K562 (cell line): Measurements from ENCODE around the gene SKOR1. TPM values are rescaled to one million over a fixed set of nuclear protein-coding genes. Genes with fewer than 3 reads are reported as not detected.

ENCODE experiments used
- ATAC-seq: fragments of 200-7000 bp; cut with Tn5 transposase; 3 replicates; pipeline ENCODE4 v1.9.1; 2020; ENCODE audit warnings: moderate library complexity
- BruUV-seq: library from RNA; stranded (reverse); fragments of 400-500 nt; replicated peaks from 2 replicates; lab custom pipeline; 2021; lab: Mats Ljungman, UMichigan
- CTCF ChIA-PET: fragments of 300-600 bp; formaldehyde crosslinking; extraction: SDS; loops from one replicate; lab custom pipeline; 2021; ENCODE audit warnings: low intra/inter-chr PET ratio; lab: Yijun Ruan, JAX
- POLR2A ChIA-PET: fragments of 300-600, 350-650 bp; sonication (Branson Sonifier 250); formaldehyde crosslinking; extraction: SDS; loops from one replicate; lab custom pipeline; 2021; ENCODE audit warnings: antibody characterized with exemption, inconsistent platforms; lab: Yijun Ruan, JAX
- DNase-seq, 4 experiments: peaks; one replicate each; pipeline versions ENCODE4 v3.0.0 to v3.0.0-alpha.2; 2011 to 2018; ENCODE audit warnings: low spot score in 3 of 4, mixed read lengths in 3 of 4; ENCODE audit errors: extremely low read depth in 1 of 4
- FAIRE-seq: peaks from 2 replicates; lab custom pipeline; 2011; peaks lifted over from hg19 to GRCh38; lab: Jason Lieb, UNC
- H2AFZ ChIP-seq: 2 replicates; pipeline ENCODE4 v1.6.0; 2011; ENCODE audit warnings: low read depth, low read length, control low read depth, inconsistent platforms
- H3K27ac ChIP-seq: fragments of 200-600 bp; 3 replicates; pipeline ENCODE4 v1.8.0; 2011; ENCODE audit warnings: low read depth, mild to moderate bottlenecking, control low read depth, inconsistent platforms, low read length, moderate library complexity, mixed read lengths; ENCODE audit errors: extremely low read depth
- H3K27me3 ChIP-seq, 2 experiments: fragments of 300-600 bp in 1 of 2; 2 replicates in 1 of 2; 3 replicates in 1 of 2; pipeline versions ENCODE4 v1.6.0 to v1.8.0; 2011; ENCODE audit warnings: inconsistent platforms in 2 of 2, low read length in 2 of 2, mild to moderate bottlenecking in 1 of 2, mixed read lengths in 1 of 2, moderate library complexity in 1 of 2; ENCODE audit not compliant: control insufficient read depth in 2 of 2, insufficient read depth in 2 of 2
- H3K36me3 ChIP-seq: fragments of 300-600 bp; 3 replicates; pipeline ENCODE4 v1.8.0; 2011; ENCODE audit warnings: mild to moderate bottlenecking, low read length, inconsistent platforms; ENCODE audit not compliant: control insufficient read depth, insufficient read depth
- H3K4me1 ChIP-seq, 2 experiments: fragments of 200-600 bp in 1 of 2; replicated peaks in 1 of 2; 2 replicates in 1 of 2; 3 replicates in 1 of 2; pipeline versions ENCODE4 v1.5.1 to v1.8.0; 2011; ENCODE audit warnings: inconsistent platforms in 2 of 2, low read length in 2 of 2, mild to moderate bottlenecking in 1 of 2, mixed read lengths in 1 of 2, moderate library complexity in 1 of 2; ENCODE audit not compliant: control insufficient read depth in 2 of 2, insufficient read depth in 2 of 2
- H3K4me2 ChIP-seq: 2 replicates; pipeline ENCODE4 v1.6.1; 2011; ENCODE audit warnings: low read length, control low read depth, inconsistent platforms, mixed read lengths; ENCODE audit not compliant: insufficient read depth
- H3K4me3 ChIP-seq: fragments of 200-600 bp; sonication (generic), shearing (Covaris generic); 2 replicates; pipeline ENCODE4 v1.5.1; 2016; ENCODE audit warnings: control low read depth, inconsistent platforms
- H3K79me2 ChIP-seq: fragments of 200-600 bp; 3 replicates; pipeline ENCODE4 v1.8.0; 2011; ENCODE audit warnings: low read length, inconsistent platforms; ENCODE audit not compliant: control insufficient read depth, insufficient read depth
- H3K9ac ChIP-seq, 2 experiments: 2 replicates each; pipeline versions ENCODE4 v1.6.0 to v1.6.1; 2011; ENCODE audit warnings: low read depth in 2 of 2, low read length in 2 of 2, control low read depth in 1 of 2, inconsistent platforms in 1 of 2, mild to moderate bottlenecking in 1 of 2, mixed read lengths in 1 of 2; ENCODE audit not compliant: insufficient read depth in 1 of 2
- H3K9me1 ChIP-seq: one replicate; pipeline ENCODE4 v1.6.0; 2011; ENCODE audit warnings: inconsistent platforms, mild to moderate bottlenecking, low read length, moderate library complexity; ENCODE audit not compliant: control insufficient read depth, insufficient read depth
- H3K9me3 ChIP-seq: replicated peaks from 2 replicates; pipeline ENCODE4 v1.5.1; 2011; ENCODE audit warnings: low read depth, low read length, inconsistent platforms; ENCODE audit not compliant: control insufficient read depth, insufficient read depth
- H4K20me1 ChIP-seq: replicated peaks from 2 replicates; pipeline ENCODE4 v1.6.1; 2011; ENCODE audit warnings: low read length, inconsistent platforms, mixed read lengths; ENCODE audit not compliant: control insufficient read depth, insufficient read depth
- PRMT5 ChIP-seq: sonication (generic); formaldehyde crosslinking; IDR thresholded peaks from 2 replicates; pipeline ENCODE4 v1.5.0; 2020; ENCODE audit warnings: missing genetic modification reagents
- WGBS: fragments of 100-300 bp; shearing (Covaris generic); methylation state at CpG from one replicate; pipeline ENCODE4 v1.1.6; 2016; ENCODE audit warnings: low coverage, mixed read lengths; ENCODE audit not compliant: insufficient coverage; ENCODE audit errors: missing lambda C conversion rate; 5-methylcytosine and 5-hydroxymethylcytosine counted together
- in situ Hi-C: fragments of 300-500 bp; cut with MboI; formaldehyde crosslinking; loops from 4 replicates; pipeline ENCODE4 v1.15.0; 2018; ENCODE audit warnings: inconsistent platforms, mixed read lengths
- intact Hi-C: fragments of 100-400 bp; cut with micrococcal nuclease; formaldehyde crosslinking; loops from 2 replicates; pipeline ENCODE4 v1.14.2; 2022
- polyA plus RNA-seq, 8 experiments: library from polyadenylated mRNA; depleted of rRNA in 4 of 8; stranded (reverse) in 5 of 8; unstranded in 3 of 8; fragments of >200 nt; fragmentation: Nextera tagmentation in 2 of 8; fragmentation: Illumina TruSeq in 1 of 8; extraction: Ambion mirVana in 2 of 8; extraction: Trizol in 1 of 8; gene quantifications; 2 replicates each; pipeline versions ENCODE4 v1.2.1 to v1.2.3, GENCODE V29; 2011 to 2014; ENCODE audit warnings: inconsistent platforms in 1 of 8, missing spikeins in 1 of 8
- total RNA-seq, 7 experiments: library from RNA; depleted of rRNA in 6 of 7; stranded (reverse); fragments of >200 nt in 6 of 7; fragmentation: Illumina TruSeq in 2 of 7; extraction: Trizol in 2 of 7; gene quantifications; 2 replicates each; pipeline versions ENCODE4 v1.2.1 to v1.2.3, GENCODE V29; 2011 to 2021; ENCODE audit warnings: low replicate concordance in 1 of 7
- TF ChIP-seq, protein P1 (sequence below), 2 experiments: fragments of 450-650 bp; conservative IDR thresholded peaks; 2 replicates each; pipeline ENCODE4 v1.6.1; 2017; ENCODE audit warnings: mild to moderate bottlenecking in 2 of 2, moderate library complexity in 2 of 2

SKOR1 gene
- total and polyA plus RNA-seq, 9 of the 15 experiments (the other 6 are each of a cell fraction or from before 2014, with no cell fraction given), result 0.04 to 0.41 (median 0.09) TPM; not detected in 3

DNA sequence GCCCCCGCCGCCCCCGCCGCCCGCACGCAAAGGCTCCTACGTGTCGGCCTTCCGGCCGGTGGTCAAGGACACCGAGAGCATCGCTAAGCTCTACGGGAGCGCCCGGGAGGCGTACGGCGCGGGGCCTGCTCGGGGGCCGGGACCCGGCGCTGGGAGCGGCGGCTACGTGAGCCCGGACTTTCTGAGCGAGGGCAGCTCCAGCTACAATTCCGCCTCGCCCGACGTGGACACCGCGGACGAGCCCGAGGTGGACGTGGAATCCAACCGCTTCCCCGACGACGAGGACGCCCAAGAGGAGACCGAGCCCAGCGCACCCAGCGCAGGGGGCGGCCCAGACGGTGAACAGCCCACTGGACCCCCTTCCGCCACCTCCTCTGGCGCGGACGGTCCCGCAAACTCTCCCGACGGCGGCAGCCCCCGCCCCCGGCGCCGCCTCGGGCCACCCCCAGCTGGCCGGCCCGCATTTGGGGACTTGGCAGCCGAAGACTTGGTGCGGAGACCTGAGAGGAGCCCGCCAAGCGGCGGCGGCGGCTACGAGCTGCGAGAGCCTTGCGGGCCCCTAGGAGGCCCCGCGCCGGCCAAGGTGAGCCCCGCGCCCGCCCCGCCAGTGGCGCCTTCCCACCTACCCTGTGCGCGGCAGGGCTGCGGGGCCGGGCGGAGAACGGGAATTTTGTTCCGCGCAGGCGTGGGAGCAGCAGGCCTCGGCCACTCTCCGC, 2.4 kb downstream of the SKOR1 start:
- no TSS peak for BruUV-seq
- no peaks in the 10 kb centered on the region; the same call in 1 of the 2 replicates for H3K9me3 ChIP-seq
- H2AFZ ChIP-seq, result no peak overlapping the region
- no peak overlapping the region for H3K27ac ChIP-seq
- H3K4me2 ChIP-seq, result no peak overlapping the region
- DNase-seq (no peak), ATAC-seq (no peak), FAIRE-seq (no peak)
- H3K36me3 ChIP-seq, result no peaks in the 10 kb centered on the region
- peaks cover 0 to 26% of the 10 kb centered on the region in 2 experiments; a peak in 2 of 5 replicates for H3K4me1 ChIP-seq
- ChIA-PET CTCF (no interaction called here), POLR2A (no interaction called here)
- H3K9ac ChIP-seq, result no peak overlapping the region
- H3K79me2 ChIP-seq, result no peaks in the 10 kb centered on the region
- H4K20me1 ChIP-seq, result peaks cover 1% of the 10 kb centered on the region
- H3K9me1 ChIP-seq, result no peaks in the 10 kb centered on the region
- no peak overlapping the region for H3K4me3 ChIP-seq
- intact Hi-C loops (no loop called here), in situ Hi-C loops (no loop called here)
- peaks cover 15 to 27% of the 10 kb centered on the region in 2 experiments; a peak in 4 of 5 replicates for H3K27me3 ChIP-seq
- TF ChIP-seq, protein P1, sequence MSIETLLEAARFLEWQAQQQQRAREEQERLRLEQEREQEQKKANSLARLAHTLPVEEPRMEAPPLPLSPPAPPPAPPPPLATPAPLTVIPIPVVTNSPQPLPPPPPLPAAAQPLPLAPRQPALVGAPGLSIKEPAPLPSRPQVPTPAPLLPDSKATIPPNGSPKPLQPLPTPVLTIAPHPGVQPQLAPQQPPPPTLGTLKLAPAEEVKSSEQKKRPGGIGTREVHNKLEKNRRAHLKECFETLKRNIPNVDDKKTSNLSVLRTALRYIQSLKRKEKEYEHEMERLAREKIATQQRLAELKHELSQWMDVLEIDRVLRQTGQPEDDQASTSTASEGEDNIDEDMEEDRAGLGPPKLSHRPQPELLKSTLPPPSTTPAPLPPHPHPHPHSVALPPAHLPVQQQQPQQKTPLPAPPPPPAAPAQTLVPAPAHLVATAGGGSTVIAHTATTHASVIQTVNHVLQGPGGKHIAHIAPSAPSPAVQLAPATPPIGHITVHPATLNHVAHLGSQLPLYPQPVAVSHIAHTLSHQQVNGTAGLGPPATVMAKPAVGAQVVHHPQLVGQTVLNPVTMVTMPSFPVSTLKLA (conservative IDR thresholded peaks at IDR 0.05), result no peak
- no peak for TF ChIP-seq PRMT5 (CRISPR knock-in tag)
- WGBS, result 91% methylated on average over 8 of the region's 91 CpGs
